HG02870 (cell line): ENCODE results near the gene KIRREL2.

Experiments used
- ATAC-seq: cut with Tn5 transposase; IDR thresholded peaks from one replicate; pipeline ENCODE4 v1.9.1; 2021; ENCODE audit warnings: mild to moderate bottlenecking, moderate library complexity; ENCODE audit not compliant: unreplicated experiment

Gene KIRREL2

DNA sequence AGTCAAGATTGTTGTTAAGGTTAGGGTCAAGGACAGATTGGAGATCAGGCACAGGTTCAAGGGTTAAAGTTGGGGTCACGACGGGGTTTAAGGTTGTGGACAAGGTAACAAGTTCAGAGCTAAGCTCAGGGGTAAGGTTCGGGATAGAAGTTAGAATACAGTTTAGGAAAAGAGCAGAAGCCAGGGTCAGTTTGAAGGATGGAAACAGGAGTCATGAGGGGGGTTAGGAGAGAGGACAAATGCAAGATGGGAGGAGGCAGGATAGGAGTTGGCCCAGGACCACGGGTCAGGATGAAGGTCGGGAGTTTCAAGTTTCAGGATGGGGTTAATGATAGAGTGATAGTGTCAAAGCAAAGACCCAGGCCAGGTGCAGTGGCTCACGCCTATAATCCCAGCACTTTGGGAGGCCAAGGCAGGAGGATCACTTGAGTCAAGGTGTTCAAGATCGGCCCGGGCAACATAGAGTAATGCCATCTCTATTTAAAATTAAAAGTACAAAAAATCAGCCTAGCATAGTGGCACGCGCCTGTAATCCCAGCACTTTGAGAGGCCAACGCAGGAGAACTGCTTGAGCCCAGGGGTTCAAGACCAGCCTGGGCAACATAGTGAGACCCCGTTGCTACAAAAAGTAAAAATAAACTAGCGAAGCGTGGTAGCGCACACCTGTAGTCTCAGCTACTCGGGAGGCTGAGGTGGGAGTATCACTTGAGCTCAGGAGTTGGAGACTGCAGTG is 12.1 kb upstream of the KIRREL2 start:
- no peak for ATAC-seq

- ATAC-seq = no peak
Observed at GRCh38 chr19:35845215-35846037, 11.3 kb upstream of the KIRREL2 start.

GRCh38 chr19:35846038-35846668 is 10.6 kb upstream of the KIRREL2 start:
- no peak for ATAC-seq

DNA sequence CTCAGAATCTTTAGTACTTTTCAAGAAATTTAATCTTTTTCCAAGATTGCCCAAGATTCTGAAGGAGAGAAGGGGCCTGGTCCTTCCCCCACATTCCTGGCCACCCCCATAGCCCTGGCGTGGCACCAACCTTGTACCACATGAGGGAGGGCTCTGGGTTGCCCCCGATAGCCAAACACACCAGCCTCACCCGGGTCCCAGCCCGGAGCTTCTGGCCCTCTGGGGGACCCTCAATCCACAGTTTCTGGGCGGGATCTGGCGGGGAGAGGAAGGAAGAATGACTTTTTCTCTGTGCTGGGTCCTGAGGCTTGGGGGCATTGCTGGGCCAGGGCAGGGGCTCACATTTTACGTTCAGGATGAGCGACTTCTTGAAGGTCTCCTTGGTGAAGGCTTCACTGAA is 8.8 kb upstream of the KIRREL2 start:
- ATAC-seq = no peak

GRCh38 chr19:35848486-35848885 is 8.2 kb upstream of the KIRREL2 start:
- no peak for ATAC-seq

GRCh38 chr19:35848919-35849505 is 7.7 kb upstream of the KIRREL2 start:
- no peak for ATAC-seq

DNA sequence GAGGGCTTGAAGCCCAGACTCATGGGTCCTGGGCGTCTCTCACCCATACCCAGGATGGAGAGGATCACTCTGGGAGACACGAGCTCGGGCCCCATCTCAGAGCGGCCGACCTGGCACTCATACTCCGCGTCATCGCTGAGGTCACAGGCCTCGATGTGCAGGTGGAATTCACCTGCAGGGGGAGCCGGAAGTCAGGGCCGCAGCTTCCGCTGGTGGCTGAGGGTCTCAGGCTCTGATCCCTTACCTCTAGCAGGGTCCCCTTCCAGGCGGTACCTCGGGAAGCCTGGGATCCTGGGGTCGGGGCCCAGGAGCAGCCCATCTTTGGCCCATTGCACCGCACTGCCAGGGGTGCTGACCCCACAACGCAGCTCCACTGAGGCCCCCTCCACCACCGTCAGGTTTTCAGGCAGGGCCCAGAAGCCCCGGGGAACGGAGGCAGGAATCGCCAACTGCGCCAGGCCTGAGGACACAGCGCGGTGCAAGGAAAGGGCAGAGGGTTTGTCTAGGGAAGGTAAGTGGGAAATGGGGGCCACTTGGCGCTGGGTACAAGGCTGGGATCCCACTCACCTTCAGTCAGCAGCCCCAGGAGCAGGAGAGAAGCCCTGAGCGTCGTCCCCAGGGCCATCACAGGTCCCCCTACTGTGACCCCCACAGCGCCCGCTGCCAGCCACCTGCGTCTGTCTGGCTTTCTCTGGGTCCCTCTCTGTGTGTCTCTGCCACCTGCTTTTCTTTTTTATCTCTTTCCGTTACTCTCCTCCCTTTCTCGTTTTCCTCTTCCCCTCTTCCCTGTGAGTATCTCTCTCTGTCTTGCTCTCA is 5.3 kb upstream of the KIRREL2 start:
- no peak for ATAC-seq

DNA sequence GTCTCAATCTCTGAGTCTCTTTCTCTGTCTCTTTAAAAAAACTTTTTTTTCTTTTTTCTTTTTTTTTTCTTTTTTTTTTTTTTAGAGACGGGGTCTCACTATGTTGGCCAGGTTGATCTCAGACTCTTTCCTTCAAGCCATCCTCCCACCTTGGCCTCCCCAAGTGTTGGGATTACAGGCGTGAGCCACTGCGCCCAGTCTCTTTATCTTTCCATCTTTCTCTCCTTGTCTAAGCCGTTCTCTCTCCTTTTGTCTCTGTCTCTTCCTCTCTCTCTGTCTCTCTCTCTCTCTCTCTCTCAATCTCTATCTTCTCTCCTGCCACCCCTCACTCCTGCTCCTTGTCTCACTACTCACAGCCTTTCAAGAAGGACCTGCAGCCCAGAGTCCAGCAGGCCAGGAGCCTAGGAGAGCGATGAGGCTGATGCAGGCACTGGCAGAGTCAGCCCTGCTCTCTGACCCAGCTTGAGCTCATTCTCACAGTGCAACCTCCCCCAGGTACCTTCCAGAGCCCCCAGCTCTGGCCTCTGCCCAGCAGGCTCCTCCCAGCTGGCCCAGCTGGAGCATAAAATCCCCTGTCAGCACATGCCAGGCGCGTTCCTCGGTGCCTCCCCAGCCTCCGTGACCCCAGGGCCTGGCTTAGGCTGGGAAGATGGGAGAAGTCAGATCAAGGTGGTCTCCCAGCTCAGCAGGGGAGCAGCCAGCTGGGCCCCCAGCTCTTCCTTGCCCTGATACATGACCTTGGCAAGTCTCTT is 4.5 kb upstream of the KIRREL2 start, which contains the start of gene NPHS1:
NPHS1 (minus strand) TSS at position 476 of the 752 bp plus-strand sequence. CDS start 667 bp downstream, outside the sequence.
- no peak for ATAC-seq

- ATAC-seq = no peak
Observed at GRCh38 chr19:35853038-35853756, 3.5 kb upstream of the KIRREL2 start.

GRCh38 chr19:35858311-35858710 is 1.6 kb downstream of the KIRREL2 start:
- no peak for ATAC-seq

DNA sequence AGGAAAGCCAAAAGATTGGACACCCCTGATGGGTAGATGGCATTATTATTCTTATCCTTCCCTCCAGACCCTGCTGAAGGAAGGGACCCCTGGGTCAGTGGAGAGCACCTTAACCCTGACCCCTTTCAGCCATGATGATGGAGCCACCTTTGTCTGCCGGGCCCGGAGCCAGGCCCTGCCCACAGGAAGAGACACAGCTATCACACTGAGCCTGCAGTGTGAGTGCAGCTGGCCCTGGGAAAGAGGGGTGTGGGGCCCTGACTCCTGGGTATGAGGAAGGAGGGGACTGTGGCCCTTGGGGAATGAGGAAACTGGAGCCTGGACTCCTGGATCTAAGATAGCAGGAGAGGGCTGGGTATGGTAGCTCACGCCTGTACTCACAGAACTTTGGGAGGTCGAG is 2.7 kb downstream of the KIRREL2 start:
- no peak for ATAC-seq

GRCh38 chr19:35860436-35860817 is 3.7 kb downstream of the KIRREL2 start:
- no peak for ATAC-seq

DNA sequence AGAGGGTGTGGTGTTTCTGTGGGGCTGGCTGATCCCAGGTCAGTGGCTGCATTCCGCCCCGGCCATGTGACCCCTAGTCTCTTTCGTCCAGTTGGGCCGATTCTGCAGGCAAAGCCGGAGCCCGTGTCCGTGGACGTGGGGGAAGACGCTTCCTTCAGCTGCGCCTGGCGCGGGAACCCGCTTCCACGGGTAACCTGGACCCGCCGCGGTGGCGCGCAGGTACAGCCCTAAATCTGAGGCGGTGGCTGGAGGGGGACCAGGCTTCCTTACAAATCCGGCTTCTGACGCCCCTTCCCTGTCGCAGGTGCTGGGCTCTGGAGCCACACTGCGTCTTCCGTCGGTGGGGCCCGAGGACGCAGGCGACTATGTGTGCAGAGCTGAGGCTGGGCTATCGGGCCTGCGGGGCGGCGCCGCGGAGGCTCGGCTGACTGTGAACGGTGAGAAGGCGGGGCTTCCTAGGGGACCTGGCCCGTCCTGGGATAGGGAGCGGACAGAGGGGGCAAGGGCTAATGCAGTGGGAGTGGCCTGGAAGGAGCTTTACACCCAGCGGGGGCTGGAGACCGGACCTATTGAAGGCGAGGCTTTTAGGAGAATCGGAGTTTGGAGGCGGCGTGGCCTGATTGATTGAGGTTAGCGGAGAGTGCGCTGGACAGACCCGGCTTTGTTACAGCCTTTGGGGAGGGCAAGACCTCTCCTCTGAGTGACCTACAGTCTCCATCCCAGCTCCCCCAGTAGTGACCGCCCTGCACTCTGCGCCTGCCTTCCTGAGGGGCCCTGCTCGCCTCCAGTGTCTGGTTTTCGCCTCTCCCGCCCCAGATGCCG is 4.3 kb downstream of the KIRREL2 start:
- no peak for ATAC-seq

- no peak for ATAC-seq
Observed at GRCh38 chr19:35861640-35862160, 5.0 kb downstream of the KIRREL2 start.

- no peak for ATAC-seq
Observed at GRCh38 chr19:35862528-35862927, 5.8 kb downstream of the KIRREL2 start.

GRCh38 chr19:35863018-35863417 is 6.3 kb downstream of the KIRREL2 start:
- ATAC-seq = no peak

- ATAC-seq = no peak
Observed at GRCh38 chr19:35868172-35868822, 11.6 kb downstream of the KIRREL2 start, which contains the start of gene APLP1. TSS of gene APLP1 (plus strand) at chr19:35868574. CDS start at chr19:35868637, 63 bp downstream.
